OCI-LY7 (cell line): ENCODE data around the gene MLX. TPM values are rescaled to one million over a fixed set of nuclear protein-coding genes. Genes with fewer than 3 reads are reported as not detected.

ENCODE experiments used
- BruUV-seq: library from RNA; stranded (reverse); fragments of 400-500 nt; replicated peaks from 2 replicates; lab custom pipeline; 2021; lab: Mats Ljungman, UMichigan
- CTCF ChIA-PET: fragments of 300-600 bp; sonication (Branson Sonifier 250); formaldehyde crosslinking; loops from one replicate; lab custom pipeline; 2022; ENCODE audit warnings: antibody characterized with exemption; ENCODE audit not compliant: unreplicated experiment; lab: Charles Lee
- POLR2A ChIA-PET: fragments of 300-600 bp; sonication (Branson Sonifier 250); formaldehyde crosslinking; loops from one replicate; lab custom pipeline; 2022; ENCODE audit warnings: antibody characterized with exemption; lab: Charles Lee
- DNase-seq: peaks from one replicate; pipeline ENCODE4 v3.0.0-alpha.2; 2015; ENCODE audit warnings: low spot score
- H2AFZ ChIP-seq: fragments of 200-600 bp; sonication (generic), shearing (Covaris generic); 2 replicates; pipeline ENCODE4 v1.6.1; 2014; ENCODE audit warnings: mild to moderate bottlenecking, antibody characterized with exemption, low read length, moderate library complexity
- H3K27ac ChIP-seq: fragments of 200-600 bp; sonication (generic); 2 replicates; pipeline ENCODE4 v1.5.1; 2014; ENCODE audit warnings: mixed run types, low read depth, mild to moderate bottlenecking, moderate library complexity, low read length, inconsistent platforms; ENCODE audit not compliant: poor library complexity, severe bottlenecking
- H3K36me3 ChIP-seq: fragments of 200-600 bp; sonication (generic); 2 replicates; pipeline ENCODE4 v1.6.1; 2014; ENCODE audit warnings: mild to moderate bottlenecking, antibody characterized with exemption, low read length, moderate library complexity, mixed read lengths; ENCODE audit not compliant: insufficient read depth
- H3K4me1 ChIP-seq: fragments of 200-600 bp; sonication (generic); 2 replicates; pipeline ENCODE4 v1.5.1; 2014; ENCODE audit warnings: mild to moderate bottlenecking, low read length; ENCODE audit not compliant: insufficient read depth, poor library complexity, severe bottlenecking
- H3K4me2 ChIP-seq: fragments of 200-600 bp; sonication (generic); 2 replicates; pipeline ENCODE4 v1.6.1; 2014; ENCODE audit warnings: mild to moderate bottlenecking, low read length
- H3K4me3 ChIP-seq: fragments of 200-600 bp; sonication (generic); 2 replicates; pipeline ENCODE4 v1.5.1; 2014; ENCODE audit warnings: mild to moderate bottlenecking, low read depth, low read length; ENCODE audit not compliant: poor library complexity, severe bottlenecking
- H3K79me2 ChIP-seq: fragments of 200-600 bp; sonication (generic); 2 replicates; pipeline ENCODE4 v1.6.1; 2016; ENCODE audit warnings: low read depth, mild to moderate bottlenecking, low read length, moderate library complexity, mixed read lengths; ENCODE audit not compliant: insufficient read depth
- H3K9me2 ChIP-seq: fragments of 200-600 bp; sonication (generic); 2 replicates; pipeline ENCODE4 v1.6.1; 2016; ENCODE audit warnings: mild to moderate bottlenecking, low read length, mixed read lengths; ENCODE audit not compliant: insufficient read depth
- H3K9me3 ChIP-seq: fragments of 200-600 bp; sonication (generic); 2 replicates; pipeline ENCODE4 v1.6.1; 2014; ENCODE audit warnings: mild to moderate bottlenecking, mixed run types, low read length, mixed read lengths
- H4K20me1 ChIP-seq: fragments of 200-600 bp; sonication (generic); 2 replicates; pipeline ENCODE4 v1.6.1; 2014; ENCODE audit warnings: mild to moderate bottlenecking, antibody characterized with exemption, low read length, moderate library complexity, mixed read lengths; ENCODE audit not compliant: insufficient read depth
- EZH2phosphoT487 ChIP-seq: fragments of 200-600 bp; sonication (generic); IDR thresholded peaks from 2 replicates; pipeline ENCODE4 v1.6.1; 2018; ENCODE audit warnings: low read depth, borderline replicate concordance, mild to moderate bottlenecking, mixed run types, antibody characterized with exemption, low read length, moderate library complexity, mixed read lengths
- intact Hi-C: fragments of 100-400 bp; cut with micrococcal nuclease; formaldehyde crosslinking; loops from one replicate; pipeline ENCODE4 v1.10.0; 2022; ENCODE audit not compliant: unreplicated experiment
- total RNA-seq, 2 experiments: library from RNA; depleted of rRNA in 1 of 2; stranded (reverse); fragments of >200 nt in 1 of 2; shearing (Covaris generic) in 1 of 2; gene quantifications; 2 replicates each; pipeline ENCODE4 v1.2.3, GENCODE V29; 2014 to 2022
- TF ChIP-seq, protein P1 (sequence below): fragments of 200-600 bp; sonication (generic); conservative IDR thresholded peaks from 2 replicates; pipeline ENCODE4 v1.5.1; 2014; ENCODE audit warnings: mild to moderate bottlenecking, antibody characterized with exemption, low read length, moderate library complexity, mixed read lengths

The MLX gene
- total RNA-seq, 2 experiments from 2014 or later: 33.6 to 51.2 TPM

DNA sequence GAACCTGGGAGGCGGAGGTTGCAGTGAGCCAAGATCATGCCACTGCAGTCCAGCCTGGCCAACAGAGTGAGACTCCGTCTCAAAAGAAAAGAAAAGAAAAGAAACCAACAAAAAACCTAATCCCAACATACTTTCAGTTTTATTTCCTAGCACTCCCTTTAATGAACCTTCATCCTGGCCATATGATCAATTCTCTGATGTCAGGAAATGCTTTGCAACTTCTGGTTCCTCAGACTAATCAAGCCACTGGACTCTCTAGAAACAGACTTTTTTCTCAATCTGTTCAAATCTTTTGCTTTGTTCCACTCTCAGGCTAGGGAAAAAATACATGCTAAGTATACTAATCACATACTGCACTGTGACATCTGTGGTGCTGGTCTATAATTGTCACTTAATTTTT lies 24.0 kb downstream of the MLX start:
- ChIA-PET POLR2A (interaction anchor here (1.4 kb wide), 1 partner anchor 14 kb away, joined by 3 read pairs; no protein-coding TSS in a partner anchor), CTCF (interaction anchor here (0.6 kb wide), 1 partner anchor 697 kb away, joined by 4 read pairs; no protein-coding TSS in a partner anchor)
- no peaks in the 10 kb centered on the region for H3K9me2 ChIP-seq
- H3K27ac ChIP-seq: no peak overlapping the region
- no peaks in the 10 kb centered on the region for H3K9me3 ChIP-seq
- no peak for TF ChIP-seq EZH2phosphoT487
- TF ChIP-seq, protein P1, sequence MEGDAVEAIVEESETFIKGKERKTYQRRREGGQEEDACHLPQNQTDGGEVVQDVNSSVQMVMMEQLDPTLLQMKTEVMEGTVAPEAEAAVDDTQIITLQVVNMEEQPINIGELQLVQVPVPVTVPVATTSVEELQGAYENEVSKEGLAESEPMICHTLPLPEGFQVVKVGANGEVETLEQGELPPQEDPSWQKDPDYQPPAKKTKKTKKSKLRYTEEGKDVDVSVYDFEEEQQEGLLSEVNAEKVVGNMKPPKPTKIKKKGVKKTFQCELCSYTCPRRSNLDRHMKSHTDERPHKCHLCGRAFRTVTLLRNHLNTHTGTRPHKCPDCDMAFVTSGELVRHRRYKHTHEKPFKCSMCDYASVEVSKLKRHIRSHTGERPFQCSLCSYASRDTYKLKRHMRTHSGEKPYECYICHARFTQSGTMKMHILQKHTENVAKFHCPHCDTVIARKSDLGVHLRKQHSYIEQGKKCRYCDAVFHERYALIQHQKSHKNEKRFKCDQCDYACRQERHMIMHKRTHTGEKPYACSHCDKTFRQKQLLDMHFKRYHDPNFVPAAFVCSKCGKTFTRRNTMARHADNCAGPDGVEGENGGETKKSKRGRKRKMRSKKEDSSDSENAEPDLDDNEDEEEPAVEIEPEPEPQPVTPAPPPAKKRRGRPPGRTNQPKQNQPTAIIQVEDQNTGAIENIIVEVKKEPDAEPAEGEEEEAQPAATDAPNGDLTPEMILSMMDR: no peak
- H3K79me2 ChIP-seq: peaks cover 4% of the 10 kb centered on the region; the same call in 1 of the 2 replicates
- H2AFZ ChIP-seq: no peak overlapping the region
- intact Hi-C loops: no loop called here
- DNase-seq: no peak
- BruUV-seq: no TSS peak
- peaks cover 72% of the 10 kb centered on the region for H3K36me3 ChIP-seq
- no peak overlapping the region for H3K4me3 ChIP-seq
- H3K4me1 ChIP-seq: peaks cover 31% of the 10 kb centered on the region
- H4K20me1 ChIP-seq: no peaks in the 10 kb centered on the region; the same call in 1 of the 2 replicates
- no peak overlapping the region for H3K4me2 ChIP-seq

DNA sequence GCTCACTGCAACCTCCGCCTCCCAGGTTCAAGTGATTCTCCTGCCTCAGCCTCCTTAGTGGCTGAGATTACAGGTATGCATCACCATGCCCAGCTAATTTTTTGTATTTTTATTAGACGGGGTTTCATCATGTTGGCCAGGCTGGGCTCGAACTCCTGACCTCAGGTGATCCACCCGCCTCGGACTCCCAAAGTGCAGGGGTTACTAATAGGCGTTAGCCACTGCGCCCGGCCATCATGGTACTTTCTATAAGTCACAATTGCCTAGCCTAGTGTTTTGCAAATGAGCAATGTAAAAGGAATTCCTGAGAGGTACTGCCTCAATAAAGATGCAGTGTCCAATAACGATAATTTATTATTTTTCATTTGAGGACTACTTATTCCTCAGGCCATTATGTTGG lies 24.5 kb downstream of the MLX start:
- intact Hi-C loops: no loop called here
- Histone ChIP-seq H4K20me1 (no peaks in the 10 kb centered on the region), H3K27ac (no peak overlapping the region), H3K4me2 (no peak overlapping the region), H3K4me1 (peaks cover 26% of the 10 kb centered on the region), H3K9me2 (no peaks in the 10 kb centered on the region), H3K79me2 (peaks cover 4% of the 10 kb centered on the region; the same call in 1 of the 2 replicates), H3K36me3 (peaks cover 70% of the 10 kb centered on the region), H3K4me3 (no peak overlapping the region), H2AFZ (no peak overlapping the region), H3K9me3 (no peaks in the 10 kb centered on the region)
- ChIA-PET CTCF (interaction anchor here (0.6 to 2.0 kb wide), 2 partner anchors 13 to 698 kb away, joined by 4 to 5 read pairs; partner anchors contain the start of gene PSMC3IP), POLR2A (no interaction called here)
- BruUV-seq: no TSS peak
- no peak for DNase-seq
- no peak for TF ChIP-seq EZH2phosphoT487
- TF ChIP-seq, protein P1: no peak

DNA sequence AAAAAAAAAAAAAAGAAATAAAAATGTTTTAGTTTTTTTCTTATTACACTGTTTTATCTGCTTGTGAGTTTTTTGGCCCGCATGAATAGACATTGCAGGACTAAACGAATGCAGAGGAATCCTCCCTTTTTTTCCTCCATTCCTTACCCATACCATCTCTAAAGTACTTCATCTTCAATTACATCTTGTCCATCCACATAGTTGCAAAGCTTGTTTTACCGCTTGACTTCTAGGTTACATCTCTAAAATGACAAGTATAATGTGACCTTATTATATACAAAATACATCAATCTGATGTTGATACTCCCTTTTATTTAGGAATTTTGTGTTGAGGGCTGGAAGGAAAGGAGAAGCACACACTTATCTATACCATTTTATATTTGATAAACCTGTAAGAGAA lies 29.5 kb downstream of the MLX start:
- Histone ChIP-seq H3K36me3 (peaks cover 54% of the 10 kb centered on the region), H3K27ac (no peak overlapping the region), H3K4me2 (no peak overlapping the region), H3K9me3 (no peaks in the 10 kb centered on the region), H3K4me1 (no peaks in the 10 kb centered on the region), H3K9me2 (no peaks in the 10 kb centered on the region), H3K4me3 (no peak overlapping the region), H4K20me1 (no peaks in the 10 kb centered on the region), H2AFZ (no peak overlapping the region), H3K79me2 (peaks cover 30% of the 10 kb centered on the region)
- TF ChIP-seq, protein P1: no peak
- TF ChIP-seq EZH2phosphoT487: no peak
- DNase-seq: no peak
- intact Hi-C loops: no loop called here
- BruUV-seq: no TSS peak
- ChIA-PET POLR2A (no interaction called here), CTCF (no interaction called here)
